Effector memory CD4-positive, alpha-beta T cell (primary cell): ENCODE data around the gene HLA-DOB.
"Not testable (repeated sequence)": the region's sequence is repeated elsewhere in the genome, so short reads cannot be mapped to it uniquely, and the experiment has no call there.

Source experiments
- DNase-seq, 3 donors: peaks; one replicate each; pipeline ENCODE4 v3.0.0-alpha.2; 2020
- H3K27ac ChIP-seq: 2 replicates; pipeline ENCODE4 v1.7.0; 2013; ENCODE audit warnings: mild to moderate bottlenecking, low read length, moderate library complexity; ENCODE audit not compliant: insufficient read depth, poor library complexity, severe bottlenecking
- H3K27me3 ChIP-seq: replicated peaks from 2 replicates; pipeline ENCODE4 v1.7.0; 2013; ENCODE audit warnings: mild to moderate bottlenecking, low read length; ENCODE audit not compliant: insufficient read depth, control insufficient read depth, poor library complexity, severe bottlenecking
- H3K36me3 ChIP-seq: 2 replicates; pipeline ENCODE4 v1.7.0; 2013; ENCODE audit warnings: mild to moderate bottlenecking, low read length, moderate library complexity; ENCODE audit not compliant: control insufficient read depth, insufficient read depth
- H3K4me1 ChIP-seq: 2 replicates; pipeline ENCODE4 v1.7.0; 2013; ENCODE audit warnings: low read length, mild to moderate bottlenecking; ENCODE audit not compliant: control insufficient read depth, insufficient read depth, poor library complexity, severe bottlenecking
- H3K4me3 ChIP-seq: 2 replicates; pipeline ENCODE4 v1.7.0; 2013; ENCODE audit warnings: low read length, low read depth, mild to moderate bottlenecking; ENCODE audit not compliant: insufficient read depth, poor library complexity, severe bottlenecking
- H3K9me3 ChIP-seq: 2 replicates; pipeline ENCODE4 v1.7.0; 2013; ENCODE audit warnings: mild to moderate bottlenecking, low read length, moderate library complexity; ENCODE audit not compliant: control insufficient read depth

Gene HLA-DOB

DNA sequence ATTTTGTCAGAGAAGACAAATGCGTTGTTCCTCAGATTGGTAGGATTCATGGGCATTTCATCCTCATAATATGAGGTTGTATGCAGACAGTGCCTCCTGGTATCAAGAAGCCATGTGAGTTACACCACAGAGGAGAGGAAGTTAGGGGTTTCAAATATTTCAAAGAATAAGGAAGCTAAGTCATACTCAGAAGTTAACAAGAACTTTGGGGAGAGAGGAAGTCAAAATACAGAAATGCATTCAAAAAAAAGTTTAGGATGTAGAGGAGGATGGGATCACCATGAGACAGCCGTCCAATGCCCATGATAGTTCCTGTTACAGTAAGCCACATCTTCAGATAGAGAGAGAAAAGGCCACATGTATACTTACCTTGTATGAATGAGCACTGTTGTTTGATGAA is 22.3 kb downstream of the HLA-DOB start:
- no peak for DNase-seq
- no peaks in the 10 kb centered on the region for H3K4me1 ChIP-seq

GRCh38 chr6:32792901-32793435 is 23.8 kb downstream of the HLA-DOB start:
- no peak for DNase-seq
- Histone ChIP-seq H3K4me1 (no peaks in the 10 kb centered on the region), H3K4me3 (no peak overlapping the region), H3K27ac (no peak overlapping the region), H3K27me3 (peaks cover 3% of the 10 kb centered on the region), H3K9me3 (no peaks in the 10 kb centered on the region), H3K36me3 (no peaks in the 10 kb centered on the region)

More for the DNA sequence above, 22.3 kb downstream of the HLA-DOB start:
- H3K27ac ChIP-seq: no peak overlapping the region
- no peaks in the 10 kb centered on the region for H3K9me3 ChIP-seq
- H3K27me3 ChIP-seq: peaks cover 3% of the 10 kb centered on the region
- no peaks in the 10 kb centered on the region for H3K36me3 ChIP-seq
- H3K4me3 ChIP-seq: no peak overlapping the region

GRCh38 chr6:32790306-32790705 is 26.5 kb downstream of the HLA-DOB start:
- H3K9me3 ChIP-seq: no peaks in the 10 kb centered on the region
- H3K4me3 ChIP-seq: no peak overlapping the region
- H3K4me1 ChIP-seq: no peaks in the 10 kb centered on the region
- peaks cover 3% of the 10 kb centered on the region for H3K27me3 ChIP-seq
- H3K27ac ChIP-seq: no peak overlapping the region
- no peak for DNase-seq
- no peaks in the 10 kb centered on the region for H3K36me3 ChIP-seq

DNA sequence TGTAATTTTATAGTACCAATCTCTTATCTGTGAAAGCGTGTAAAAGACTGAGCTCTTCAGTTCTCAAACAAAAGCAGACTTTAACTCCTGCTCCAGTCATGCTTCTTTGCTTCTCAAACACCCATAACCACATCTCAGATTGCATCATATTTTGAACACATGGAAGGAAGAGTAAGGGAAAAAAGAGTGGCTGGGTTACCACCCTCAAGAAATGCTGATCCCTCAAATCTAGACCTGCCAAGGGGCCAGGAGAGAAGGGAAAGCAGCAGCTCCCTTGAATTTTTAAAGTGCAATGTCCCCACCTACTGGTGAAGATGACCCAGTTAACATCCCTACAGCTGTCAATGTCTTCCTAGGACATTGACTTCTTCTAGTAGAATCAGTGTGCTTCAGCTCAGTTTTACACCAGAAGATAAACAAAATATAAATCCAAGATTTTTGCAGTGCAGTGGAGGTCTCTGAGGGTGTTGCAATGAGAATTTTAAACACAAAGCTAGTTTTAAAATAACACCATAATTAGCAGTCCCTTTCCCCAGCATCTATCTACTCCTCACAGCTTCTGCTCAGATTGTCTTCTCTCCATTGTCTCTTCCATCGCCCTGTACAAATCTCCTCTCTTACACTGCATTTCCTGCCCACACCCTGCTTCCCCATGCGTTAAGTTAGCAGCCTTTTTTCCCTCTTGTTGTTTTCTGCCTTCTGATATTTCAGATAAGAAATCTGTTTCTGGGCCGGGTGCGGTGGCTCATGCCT is 30.8 kb downstream of the HLA-DOB start:
- Histone ChIP-seq H3K4me3 (no peak overlapping the region), H3K27ac (no peak overlapping the region), H3K36me3 (no peaks in the 10 kb centered on the region), H3K9me3 (no peaks in the 10 kb centered on the region), H3K4me1 (no peaks in the 10 kb centered on the region), H3K27me3 (no peaks in the 10 kb centered on the region)
- DNase-seq: peak in 1 of 3 donors; percentile 5

DNA sequence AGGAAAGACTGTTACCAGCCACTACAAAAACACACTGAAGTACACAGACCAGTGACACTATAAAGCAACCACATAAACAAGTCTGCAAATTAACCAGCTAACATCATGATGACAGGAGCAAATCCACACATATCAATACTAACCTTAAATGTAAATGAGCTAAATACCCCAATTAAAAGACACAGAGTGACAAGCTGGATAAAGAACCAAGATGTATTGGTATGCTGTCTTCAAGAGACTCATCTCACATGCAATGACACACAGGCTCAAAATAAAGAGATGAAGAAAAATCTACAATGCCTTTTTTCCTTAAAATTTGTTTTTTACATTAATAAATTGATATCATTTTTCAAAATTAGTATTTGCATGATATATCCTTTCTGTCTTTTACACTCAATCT is 33.9 kb downstream of the HLA-DOB start:
- H3K9me3 ChIP-seq, H3K27me3 ChIP-seq, DNase-seq, H3K36me3 ChIP-seq, H3K27ac ChIP-seq, H3K4me3 ChIP-seq, H3K4me1 ChIP-seq: not testable (repeated sequence)

DNA sequence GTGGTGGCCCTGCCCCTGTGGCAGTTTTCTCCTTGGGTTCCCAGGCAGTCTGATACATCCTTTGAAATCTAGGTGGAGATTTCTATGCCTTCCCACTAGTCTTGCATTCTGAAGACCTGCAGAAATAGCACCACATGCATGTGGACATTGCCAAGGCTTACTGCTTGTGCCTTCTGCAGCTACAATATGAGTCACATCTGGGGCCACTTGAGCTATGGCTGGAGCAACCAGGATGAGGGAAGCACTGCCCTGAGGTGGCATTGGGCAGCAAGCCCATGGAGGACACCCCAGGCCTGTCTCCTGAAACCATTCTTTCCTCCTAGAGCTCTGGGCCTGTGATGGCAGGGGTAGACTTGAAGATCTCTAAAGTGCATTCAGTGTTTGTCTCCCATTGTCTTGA is 37.8 kb downstream of the HLA-DOB start:
- no peaks in the 10 kb centered on the region for H3K4me1 ChIP-seq
- H3K27me3 ChIP-seq: no peaks in the 10 kb centered on the region
- H3K4me3 ChIP-seq: no peak overlapping the region
- H3K27ac ChIP-seq: no peak overlapping the region
- no peaks in the 10 kb centered on the region for H3K36me3 ChIP-seq
- no peak for DNase-seq
- no peaks in the 10 kb centered on the region for H3K9me3 ChIP-seq

DNA sequence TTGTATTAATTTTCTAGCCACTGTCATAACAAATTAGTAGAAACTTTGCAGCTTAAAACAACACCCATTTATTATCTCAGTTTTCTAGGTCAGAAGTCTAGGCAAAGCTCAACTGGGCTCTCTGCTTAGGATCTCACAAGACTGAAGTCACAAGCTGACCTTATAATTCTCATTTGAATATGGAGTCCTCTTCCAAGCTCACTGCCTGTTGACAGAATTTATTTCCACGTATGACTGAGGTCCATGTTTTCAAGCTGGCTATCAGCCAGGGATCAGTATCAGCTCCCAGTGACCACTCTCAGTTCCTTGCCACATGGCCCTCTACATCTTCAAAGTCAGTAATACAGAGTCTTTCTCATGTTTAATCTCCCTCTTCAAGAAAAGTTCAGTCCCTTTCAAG is 41.7 kb downstream of the HLA-DOB start:
- Histone ChIP-seq H3K4me3 (no peak overlapping the region), H3K9me3 (no peaks in the 10 kb centered on the region), H3K27me3 (peaks cover 10% of the 10 kb centered on the region), H3K4me1 (no peaks in the 10 kb centered on the region), H3K36me3 (no peaks in the 10 kb centered on the region), H3K27ac (no peak overlapping the region)
- DNase-seq: no peak

- Histone ChIP-seq H3K27ac (no peak overlapping the region), H3K36me3 (no peaks in the 10 kb centered on the region), H3K4me3 (no peak overlapping the region), H3K27me3 (peaks cover 10% of the 10 kb centered on the region), H3K9me3 (no peaks in the 10 kb centered on the region), H3K4me1 (no peaks in the 10 kb centered on the region)
- no peak for DNase-seq
Measured at GRCh38 chr6:32774426-32774825, 42.4 kb downstream of the HLA-DOB start.

DNA sequence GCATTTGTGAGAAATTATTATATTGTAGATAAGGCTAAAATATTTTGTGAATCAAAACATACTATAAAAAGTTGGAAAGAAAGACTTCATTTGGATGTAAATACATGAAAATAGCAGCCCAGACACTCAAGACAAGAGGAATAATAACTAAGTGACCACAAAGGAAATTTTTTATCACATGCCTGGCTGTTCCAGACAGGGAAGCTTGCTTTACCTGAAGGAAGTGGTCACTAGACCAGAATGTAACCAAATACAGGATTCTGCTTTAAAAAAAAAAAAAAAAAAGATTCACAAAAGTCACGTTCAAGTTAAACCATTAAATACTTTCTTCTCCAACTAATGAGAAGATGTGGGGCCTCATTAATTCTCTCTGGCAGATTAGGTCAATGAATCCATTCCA is 44.1 kb downstream of the HLA-DOB start:
- Histone ChIP-seq H3K4me3 (no peak overlapping the region), H3K27me3 (peaks cover 10% of the 10 kb centered on the region), H3K4me1 (no peaks in the 10 kb centered on the region), H3K36me3 (no peaks in the 10 kb centered on the region), H3K9me3 (no peaks in the 10 kb centered on the region), H3K27ac (no peak overlapping the region)
- no peak for DNase-seq

DNA sequence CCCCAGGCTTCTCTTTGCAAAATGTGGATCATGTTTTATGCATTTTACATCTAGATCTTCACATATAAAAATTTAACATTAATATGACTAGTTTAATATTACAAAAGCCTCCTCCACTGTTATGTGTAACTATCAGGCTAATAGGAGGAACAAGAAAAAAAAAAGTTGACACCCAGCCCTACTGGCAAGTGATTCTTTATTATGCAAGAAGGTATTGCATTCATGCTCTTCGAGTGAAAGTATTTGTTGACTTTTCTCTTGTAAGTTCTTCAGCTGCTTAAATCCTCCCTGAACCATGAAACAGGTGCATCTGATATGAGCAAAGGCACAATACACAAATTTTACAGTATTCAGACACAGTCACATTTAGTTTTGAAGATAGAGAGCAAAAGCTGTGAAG is 52.8 kb downstream of the HLA-DOB start:
- Histone ChIP-seq H3K27me3 (peaks cover 3% of the 10 kb centered on the region), H3K9me3 (no peaks in the 10 kb centered on the region), H3K36me3 (no peaks in the 10 kb centered on the region), H3K4me1 (no peaks in the 10 kb centered on the region), H3K4me3 (no peak overlapping the region), H3K27ac (no peak overlapping the region)
- no peak for DNase-seq
